OCI-LY7 (cell line): ENCODE results near the gene DLX2.

ENCODE experiments used
- EZH2phosphoT487 ChIP-seq: fragments of 200-600 bp; sonication (generic); IDR thresholded peaks from 2 replicates; pipeline ENCODE4 v1.6.1; 2018; ENCODE audit warnings: low read depth, borderline replicate concordance, mild to moderate bottlenecking, mixed run types, antibody characterized with exemption, low read length, moderate library complexity, mixed read lengths
- TF ChIP-seq, protein P1 (sequence below): fragments of 200-600 bp; sonication (generic); conservative IDR thresholded peaks from 2 replicates; pipeline ENCODE4 v1.5.1; 2014; ENCODE audit warnings: mild to moderate bottlenecking, antibody characterized with exemption, low read length, moderate library complexity, mixed read lengths

- TF ChIP-seq, protein P1, sequence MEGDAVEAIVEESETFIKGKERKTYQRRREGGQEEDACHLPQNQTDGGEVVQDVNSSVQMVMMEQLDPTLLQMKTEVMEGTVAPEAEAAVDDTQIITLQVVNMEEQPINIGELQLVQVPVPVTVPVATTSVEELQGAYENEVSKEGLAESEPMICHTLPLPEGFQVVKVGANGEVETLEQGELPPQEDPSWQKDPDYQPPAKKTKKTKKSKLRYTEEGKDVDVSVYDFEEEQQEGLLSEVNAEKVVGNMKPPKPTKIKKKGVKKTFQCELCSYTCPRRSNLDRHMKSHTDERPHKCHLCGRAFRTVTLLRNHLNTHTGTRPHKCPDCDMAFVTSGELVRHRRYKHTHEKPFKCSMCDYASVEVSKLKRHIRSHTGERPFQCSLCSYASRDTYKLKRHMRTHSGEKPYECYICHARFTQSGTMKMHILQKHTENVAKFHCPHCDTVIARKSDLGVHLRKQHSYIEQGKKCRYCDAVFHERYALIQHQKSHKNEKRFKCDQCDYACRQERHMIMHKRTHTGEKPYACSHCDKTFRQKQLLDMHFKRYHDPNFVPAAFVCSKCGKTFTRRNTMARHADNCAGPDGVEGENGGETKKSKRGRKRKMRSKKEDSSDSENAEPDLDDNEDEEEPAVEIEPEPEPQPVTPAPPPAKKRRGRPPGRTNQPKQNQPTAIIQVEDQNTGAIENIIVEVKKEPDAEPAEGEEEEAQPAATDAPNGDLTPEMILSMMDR: no peak
- no peak for TF ChIP-seq EZH2phosphoT487
Observed at GRCh38 chr2:172082944-172083627, 19.6 kb downstream of the DLX2 start.
